Nephron progenitor cell (in vitro differentiated cells): ENCODE results near the gene C13orf42.

Source experiments
- DNase-seq: peaks from one replicate; pipeline ENCODE4 v3.0.0; 2021
- H3K27ac Mint-ChIP-seq: 2 replicates; pipeline ENCODE4 v1.8.0; 2021; ENCODE audit warnings: mild to moderate bottlenecking, moderate library complexity, mixed read lengths
- H3K27me3 Mint-ChIP-seq: 2 replicates; pipeline ENCODE4 v1.8.0; 2021; ENCODE audit warnings: mild to moderate bottlenecking, low read depth, mixed read lengths; ENCODE audit not compliant: poor library complexity
- H3K36me3 Mint-ChIP-seq: 2 replicates; pipeline ENCODE4 v1.8.0; 2021; ENCODE audit warnings: low read depth, mixed read lengths
- H3K4me1 Mint-ChIP-seq: 2 replicates; pipeline ENCODE4 v1.8.0; 2021; ENCODE audit warnings: mixed read lengths
- H3K4me3 Mint-ChIP-seq: 2 replicates; pipeline ENCODE4 v1.8.0; 2021; ENCODE audit warnings: mild to moderate bottlenecking, moderate library complexity, mixed read lengths
- H3K9me3 Mint-ChIP-seq: 2 replicates; pipeline ENCODE4 v1.8.0; 2021; ENCODE audit warnings: mild to moderate bottlenecking, moderate library complexity, mixed read lengths
- TF ChIP-seq, protein P1 (sequence below): fragments of 200-600 bp; sonication (generic); IDR thresholded peaks from 2 replicates; pipeline ENCODE4 v1.5.0; 2021; ENCODE audit warnings: antibody characterized with exemption

The C13orf42 gene

DNA sequence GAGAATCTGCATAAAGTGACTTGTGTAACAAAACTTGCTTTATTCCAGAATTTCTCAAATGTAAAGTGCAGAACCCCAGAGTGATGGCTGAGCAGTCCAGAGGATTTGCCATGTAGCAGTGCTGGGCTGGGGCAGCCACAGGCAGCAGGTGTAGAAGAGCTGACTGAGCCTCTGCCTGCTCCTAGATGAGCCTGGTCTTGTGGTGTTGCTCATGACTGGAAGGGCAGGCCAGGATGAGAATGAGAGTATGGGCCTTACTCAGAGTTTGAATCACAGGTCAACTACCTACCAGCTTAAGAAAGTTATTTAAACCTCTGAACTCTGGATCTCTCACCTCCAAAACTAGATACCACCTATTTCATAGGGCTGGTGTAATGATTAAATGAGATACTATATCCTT, 2.9 kb upstream of the C13orf42 start:
- peaks cover 17% of the 10 kb centered on the region for H3K9me3 Mint-ChIP-seq
- no peak overlapping the region for H3K4me3 Mint-ChIP-seq
- no peak overlapping the region for H3K27ac Mint-ChIP-seq
- no peaks in the 10 kb centered on the region for H3K4me1 Mint-ChIP-seq
- H3K36me3 Mint-ChIP-seq: no peaks in the 10 kb centered on the region
- TF ChIP-seq, protein P1, sequence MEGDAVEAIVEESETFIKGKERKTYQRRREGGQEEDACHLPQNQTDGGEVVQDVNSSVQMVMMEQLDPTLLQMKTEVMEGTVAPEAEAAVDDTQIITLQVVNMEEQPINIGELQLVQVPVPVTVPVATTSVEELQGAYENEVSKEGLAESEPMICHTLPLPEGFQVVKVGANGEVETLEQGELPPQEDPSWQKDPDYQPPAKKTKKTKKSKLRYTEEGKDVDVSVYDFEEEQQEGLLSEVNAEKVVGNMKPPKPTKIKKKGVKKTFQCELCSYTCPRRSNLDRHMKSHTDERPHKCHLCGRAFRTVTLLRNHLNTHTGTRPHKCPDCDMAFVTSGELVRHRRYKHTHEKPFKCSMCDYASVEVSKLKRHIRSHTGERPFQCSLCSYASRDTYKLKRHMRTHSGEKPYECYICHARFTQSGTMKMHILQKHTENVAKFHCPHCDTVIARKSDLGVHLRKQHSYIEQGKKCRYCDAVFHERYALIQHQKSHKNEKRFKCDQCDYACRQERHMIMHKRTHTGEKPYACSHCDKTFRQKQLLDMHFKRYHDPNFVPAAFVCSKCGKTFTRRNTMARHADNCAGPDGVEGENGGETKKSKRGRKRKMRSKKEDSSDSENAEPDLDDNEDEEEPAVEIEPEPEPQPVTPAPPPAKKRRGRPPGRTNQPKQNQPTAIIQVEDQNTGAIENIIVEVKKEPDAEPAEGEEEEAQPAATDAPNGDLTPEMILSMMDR: no peak
- DNase-seq: no peak
- peaks cover 3% of the 10 kb centered on the region for H3K27me3 Mint-ChIP-seq

DNA sequence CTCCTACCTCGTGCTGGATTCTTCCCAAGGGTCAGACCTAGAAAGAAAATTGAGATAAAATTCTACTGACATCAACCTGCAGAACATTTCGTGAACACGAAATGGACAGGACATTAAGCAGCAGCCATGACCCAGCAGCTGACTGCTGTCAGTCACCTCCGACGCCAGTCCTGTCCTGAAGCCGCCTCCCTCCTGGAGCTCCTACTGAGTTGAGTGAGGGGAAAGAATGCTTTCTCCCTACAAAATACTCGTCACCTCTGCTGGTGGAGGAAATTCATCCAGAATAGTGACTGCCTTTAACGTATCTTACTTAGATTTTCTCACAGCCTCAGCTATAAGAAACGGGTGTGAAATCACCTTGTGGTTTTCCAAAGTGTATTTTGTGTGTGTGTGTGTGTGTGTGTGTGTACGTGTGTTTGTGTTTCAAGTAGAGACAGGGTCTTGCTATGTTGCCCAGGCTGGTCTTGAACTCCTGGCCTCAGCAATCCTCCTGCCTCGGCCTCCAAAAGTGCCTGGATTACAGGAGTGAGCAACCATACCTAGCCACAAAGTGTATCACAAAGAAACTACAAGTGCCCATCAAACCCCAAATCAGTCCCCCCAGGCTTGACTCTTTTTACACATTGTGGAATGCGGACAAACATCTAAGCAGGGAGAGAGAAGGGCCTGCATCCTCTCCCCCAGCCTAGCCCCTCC, 2.3 kb upstream of the C13orf42 start:
- no peak overlapping the region for H3K27ac Mint-ChIP-seq
- peaks cover 6% of the 10 kb centered on the region for H3K27me3 Mint-ChIP-seq
- TF ChIP-seq, protein P1: no peak
- H3K9me3 Mint-ChIP-seq: peaks cover 15% of the 10 kb centered on the region
- H3K4me1 Mint-ChIP-seq: no peaks in the 10 kb centered on the region
- H3K4me3 Mint-ChIP-seq: no peak overlapping the region
- no peak for DNase-seq
- no peaks in the 10 kb centered on the region for H3K36me3 Mint-ChIP-seq

DNA sequence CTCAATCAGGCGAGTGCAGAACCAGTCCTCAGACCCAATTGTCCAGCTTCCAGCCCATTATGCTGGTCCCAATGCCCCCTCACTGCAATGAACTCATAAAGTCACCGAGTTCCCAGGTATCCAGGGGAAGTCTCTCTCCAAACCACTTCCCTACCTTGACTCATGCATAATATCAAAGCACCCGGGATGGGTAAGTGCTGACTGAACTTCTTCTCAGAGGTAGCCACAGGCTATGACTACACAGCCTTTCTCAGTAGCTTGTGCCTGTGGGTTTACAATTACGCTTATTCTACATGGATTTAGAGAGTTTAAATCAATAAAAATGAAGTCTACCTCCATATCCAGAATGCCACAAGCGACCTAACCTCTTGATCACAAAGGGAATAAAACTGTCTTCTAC, 1.7 kb upstream of the C13orf42 start:
- H3K4me3 Mint-ChIP-seq: no peak overlapping the region
- H3K27me3 Mint-ChIP-seq: peaks cover 6% of the 10 kb centered on the region
- no peak overlapping the region for H3K27ac Mint-ChIP-seq
- no peaks in the 10 kb centered on the region for H3K4me1 Mint-ChIP-seq
- no peak for DNase-seq
- no peaks in the 10 kb centered on the region for H3K36me3 Mint-ChIP-seq
- TF ChIP-seq, protein P1: no peak
- H3K9me3 Mint-ChIP-seq: peaks cover 11% of the 10 kb centered on the region

DNA sequence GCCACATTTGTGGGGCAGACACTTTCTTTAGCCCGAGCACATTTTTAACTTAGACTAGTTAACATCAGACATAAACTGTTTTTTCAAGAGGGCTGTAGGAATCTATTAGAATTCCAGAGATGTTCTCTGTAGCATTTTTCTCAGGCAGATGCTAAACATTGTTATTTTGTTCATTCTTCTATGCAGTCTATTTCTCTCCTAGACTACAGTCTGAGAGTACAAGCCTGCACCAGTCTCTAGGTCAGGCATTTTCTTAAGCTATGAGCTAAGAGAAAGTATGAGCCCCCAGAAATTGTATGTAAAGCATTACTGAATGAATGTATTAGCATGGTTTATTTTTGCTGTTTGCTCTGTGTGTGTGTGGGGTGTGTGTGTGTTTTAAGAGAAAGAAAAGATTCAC, 923 bp upstream of the C13orf42 start:
- H3K9me3 Mint-ChIP-seq: peaks cover 3% of the 10 kb centered on the region
- peaks cover 6% of the 10 kb centered on the region for H3K27me3 Mint-ChIP-seq
- TF ChIP-seq, protein P1: no peak
- DNase-seq: no peak
- H3K27ac Mint-ChIP-seq: no peak overlapping the region
- H3K4me1 Mint-ChIP-seq: no peaks in the 10 kb centered on the region
- no peaks in the 10 kb centered on the region for H3K36me3 Mint-ChIP-seq
- no peak overlapping the region for H3K4me3 Mint-ChIP-seq

DNA sequence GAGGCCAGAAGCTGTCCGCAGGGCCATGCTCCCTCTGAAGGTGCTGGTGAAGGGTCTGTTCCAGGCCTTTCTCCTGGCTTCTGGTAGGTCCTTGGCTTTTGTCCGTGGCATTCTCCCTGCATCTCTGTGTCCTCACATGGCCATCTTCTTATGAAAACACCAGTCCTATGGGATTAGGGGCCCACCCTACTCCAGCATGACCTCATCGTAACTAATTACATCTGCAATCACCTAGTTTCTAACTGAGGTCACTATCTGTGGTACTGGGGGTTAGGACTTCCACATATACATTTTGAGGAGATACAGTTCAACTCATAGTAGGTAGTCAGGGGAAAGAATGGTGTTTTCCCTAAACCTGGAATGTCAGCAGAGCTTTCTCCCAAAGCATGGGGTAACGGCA, 3.1 kb downstream of the C13orf42 start:
- TF ChIP-seq, protein P1: no peak
- Mint-ChIP-seq H3K27me3 (peaks cover 14% of the 10 kb centered on the region), H3K4me1 (no peaks in the 10 kb centered on the region), H3K36me3 (no peaks in the 10 kb centered on the region), H3K9me3 (no peaks in the 10 kb centered on the region), H3K4me3 (no peak overlapping the region), H3K27ac (no peak overlapping the region)
- no peak for DNase-seq

DNA sequence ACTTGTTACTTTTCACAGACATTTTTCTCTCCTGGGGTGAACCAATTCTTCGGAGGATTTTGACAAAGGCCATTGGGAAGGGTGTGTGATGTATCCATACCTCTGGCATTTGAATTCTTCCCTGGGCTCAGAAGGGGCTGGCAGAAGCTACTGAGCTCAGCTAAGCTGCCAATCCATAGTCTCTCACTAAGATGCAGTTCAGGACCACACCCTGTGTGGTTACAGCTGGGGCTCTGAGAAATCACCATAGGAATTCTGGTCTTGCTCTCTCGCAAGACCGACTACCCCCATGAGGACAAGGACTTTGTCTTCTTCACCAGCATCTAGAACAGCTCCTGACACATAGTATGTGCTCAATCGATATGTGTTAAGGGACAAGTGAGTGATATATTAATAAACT, 6.0 kb downstream of the C13orf42 start:
- Mint-ChIP-seq H3K9me3 (no peaks in the 10 kb centered on the region), H3K27me3 (peaks cover 12% of the 10 kb centered on the region), H3K4me1 (no peaks in the 10 kb centered on the region), H3K4me3 (no peak overlapping the region), H3K36me3 (no peaks in the 10 kb centered on the region), H3K27ac (no peak overlapping the region)
- TF ChIP-seq, protein P1: no peak
- DNase-seq: no peak
